Cardiac fibroblast (primary cell): ENCODE data around the gene CAMSAP2.
"Not testable (repeated sequence)": the region's sequence is repeated elsewhere in the genome, so short reads cannot be mapped to it uniquely, and the experiment has no call there.

Experiments
- DNase-seq, 2 donors: peaks; one replicate each; pipeline versions ENCODE4 v3.0.0 to v3.0.0-alpha.2; 2010; ENCODE audit warnings: low read depth in 2 of 2
- H3K4me3 ChIP-seq, 2 donors: replicated peaks in 1 of 2; 1 replicate in 1 of 2; 2 replicates in 1 of 2; pipeline ENCODE4 v1.5.1; 2011; ENCODE audit warnings: low read depth in 2 of 2, low read length in 2 of 2, mild to moderate bottlenecking in 2 of 2, moderate library complexity in 1 of 2
- CTCF ChIP-seq: IDR thresholded peaks from one replicate; pipeline ENCODE4 v1.5.1; 2011; ENCODE audit warnings: low read depth, mild to moderate bottlenecking, low read length, inconsistent platforms

The CAMSAP2 gene

DNA sequence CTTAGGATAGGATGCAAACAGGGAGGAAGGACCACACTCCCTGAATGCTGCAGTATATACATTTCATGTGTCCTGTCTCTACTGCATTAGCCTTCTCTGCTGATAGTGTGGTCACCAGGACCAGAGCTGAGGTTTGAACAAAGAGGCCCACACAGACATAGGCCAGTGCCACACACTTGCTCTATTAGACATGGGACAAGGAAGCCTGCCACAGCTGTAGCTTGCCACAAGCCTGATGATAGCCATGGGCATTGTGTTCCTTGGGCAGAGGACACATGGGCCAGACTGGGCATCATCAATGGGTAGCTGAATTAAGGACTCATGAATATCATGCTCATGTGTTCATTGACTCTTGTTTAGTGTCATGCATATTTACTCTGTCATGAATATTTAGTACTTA, 10.4 kb downstream of the CAMSAP2 start:
- no peak for DNase-seq
- TF ChIP-seq CTCF, result no peak

DNA sequence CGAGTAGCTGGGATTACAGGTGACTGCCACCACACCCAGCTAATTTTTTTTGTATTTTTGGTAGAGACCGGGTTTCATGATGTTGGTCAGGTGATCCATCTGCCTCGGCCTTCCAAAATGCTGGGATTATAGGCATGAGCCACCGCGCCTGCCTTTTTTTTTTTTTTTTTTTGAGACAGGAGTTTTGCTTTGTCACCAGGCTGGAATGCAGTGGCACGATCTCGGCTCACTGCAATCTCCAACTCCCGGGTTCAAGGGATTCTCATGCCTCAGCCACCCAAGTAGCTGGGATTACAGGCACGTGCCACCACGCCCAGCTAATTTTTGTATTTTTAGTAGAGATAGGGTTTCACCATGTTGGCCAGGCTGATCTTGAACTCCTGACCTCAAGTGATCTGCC, 12.1 kb downstream of the CAMSAP2 start:
- H3K4me3 ChIP-seq, DNase-seq: not testable (repeated sequence)

More for the DNA sequence above, 10.4 kb downstream of the CAMSAP2 start:
- H3K4me3 ChIP-seq, result no peak overlapping the region

GRCh38 chr1:200751717-200752116, 13.0 kb downstream of the CAMSAP2 start:
- H3K4me3 ChIP-seq, result no peak overlapping the region
- TF ChIP-seq CTCF, result no peak
- no peak for DNase-seq

DNA sequence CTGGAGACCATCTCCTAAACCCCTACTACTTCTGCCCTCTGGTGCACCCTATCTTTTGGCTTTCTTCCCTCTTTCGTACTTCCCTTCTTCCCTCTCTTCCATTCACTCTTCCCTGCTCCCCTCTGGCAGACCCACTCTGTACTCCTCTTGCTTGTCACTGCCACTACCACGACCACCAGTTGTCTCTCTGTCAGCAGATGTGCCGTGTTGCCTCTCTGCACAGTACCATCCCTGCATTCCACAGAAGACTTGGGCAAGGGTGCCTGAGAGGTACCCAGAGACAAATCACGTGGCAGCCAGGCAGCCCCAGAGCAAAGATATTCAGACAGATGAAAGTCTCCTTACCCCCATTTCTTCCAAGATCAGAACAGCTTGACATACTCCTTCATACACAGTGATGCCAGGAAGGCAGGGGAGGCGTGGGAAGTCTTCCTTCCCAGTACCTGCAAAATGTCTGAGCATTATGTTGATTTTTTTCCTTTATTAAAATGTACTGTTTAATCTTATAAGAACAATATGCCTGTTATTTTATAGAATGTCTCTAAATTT, 15.0 kb downstream of the CAMSAP2 start:
- no peak overlapping the region for H3K4me3 ChIP-seq
- DNase-seq, result no peak
- no peak for TF ChIP-seq CTCF

DNA sequence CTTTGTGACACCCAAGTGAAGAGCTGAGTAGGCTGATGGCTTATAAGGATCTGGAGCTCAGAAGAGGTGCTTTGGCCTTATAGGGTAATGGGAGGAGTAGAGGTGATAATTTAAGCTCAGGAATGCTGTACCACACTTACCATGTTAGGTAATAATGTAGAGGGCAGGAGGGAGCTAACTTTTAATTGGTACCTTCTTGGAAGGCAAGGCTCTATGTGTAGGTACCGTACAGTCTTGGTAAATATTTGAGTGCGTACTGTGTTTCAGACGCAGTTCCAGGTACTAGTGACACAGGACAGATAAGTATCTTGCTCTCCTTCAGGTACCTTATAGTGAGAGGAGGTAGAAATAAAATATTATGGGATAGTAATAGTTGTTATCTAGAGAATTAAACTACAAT, 16.8 kb downstream of the CAMSAP2 start:
- TF ChIP-seq CTCF, result no peak
- no peak for DNase-seq
- H3K4me3 ChIP-seq, result no peak overlapping the region

DNA sequence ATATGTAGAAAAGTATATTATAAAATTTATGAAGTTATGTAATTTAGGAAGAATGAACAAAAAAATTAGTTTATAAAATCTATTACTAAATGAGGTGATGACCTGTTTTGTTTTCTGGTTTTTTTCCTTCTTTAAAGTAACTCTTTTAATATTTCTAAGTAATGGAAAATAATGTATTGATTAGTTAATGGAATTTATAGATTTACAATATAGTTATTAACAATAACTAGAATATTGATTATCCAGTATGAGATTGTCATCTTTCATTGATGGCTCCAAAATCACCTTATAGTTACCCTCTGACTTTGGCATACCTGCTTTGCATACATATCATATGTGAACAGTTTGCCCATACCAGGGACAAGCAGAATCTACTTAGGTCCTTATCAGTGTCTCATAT, 23.4 kb downstream of the CAMSAP2 start:
- no peak overlapping the region for H3K4me3 ChIP-seq
- TF ChIP-seq CTCF, result no peak
- no peak for DNase-seq

DNA sequence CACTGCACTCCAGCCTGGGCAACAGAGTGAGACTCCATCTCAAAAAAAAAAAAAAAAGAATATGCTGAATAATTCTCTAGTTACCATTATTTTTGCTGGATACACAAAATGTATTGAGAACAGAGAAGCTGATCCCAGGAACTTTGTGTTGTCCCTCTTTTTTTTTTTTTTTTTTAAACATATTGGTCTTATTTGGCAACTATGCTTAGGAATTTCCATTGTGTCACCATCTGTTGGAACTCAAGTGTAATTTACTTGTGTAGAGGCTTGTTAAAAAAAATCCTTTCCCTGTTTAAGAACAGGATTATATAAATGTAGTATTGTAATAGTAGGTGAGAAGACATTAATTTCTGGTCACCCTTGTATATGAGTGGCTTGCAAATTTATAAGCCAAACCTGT, 28.6 kb downstream of the CAMSAP2 start:
- H3K4me3 ChIP-seq, result no peak overlapping the region
- no peak for TF ChIP-seq CTCF
- DNase-seq, result peak; percentile 64 to 68
